Smooth muscle cell of the brain vasculature (primary cell): ENCODE measurements around the gene ARHGEF11.

Source experiments
- DNase-seq: peaks from one replicate; pipeline ENCODE4 v3.0.0-alpha.2; 2012; ENCODE audit warnings: low read depth, low spot score

ARHGEF11 gene

DNA sequence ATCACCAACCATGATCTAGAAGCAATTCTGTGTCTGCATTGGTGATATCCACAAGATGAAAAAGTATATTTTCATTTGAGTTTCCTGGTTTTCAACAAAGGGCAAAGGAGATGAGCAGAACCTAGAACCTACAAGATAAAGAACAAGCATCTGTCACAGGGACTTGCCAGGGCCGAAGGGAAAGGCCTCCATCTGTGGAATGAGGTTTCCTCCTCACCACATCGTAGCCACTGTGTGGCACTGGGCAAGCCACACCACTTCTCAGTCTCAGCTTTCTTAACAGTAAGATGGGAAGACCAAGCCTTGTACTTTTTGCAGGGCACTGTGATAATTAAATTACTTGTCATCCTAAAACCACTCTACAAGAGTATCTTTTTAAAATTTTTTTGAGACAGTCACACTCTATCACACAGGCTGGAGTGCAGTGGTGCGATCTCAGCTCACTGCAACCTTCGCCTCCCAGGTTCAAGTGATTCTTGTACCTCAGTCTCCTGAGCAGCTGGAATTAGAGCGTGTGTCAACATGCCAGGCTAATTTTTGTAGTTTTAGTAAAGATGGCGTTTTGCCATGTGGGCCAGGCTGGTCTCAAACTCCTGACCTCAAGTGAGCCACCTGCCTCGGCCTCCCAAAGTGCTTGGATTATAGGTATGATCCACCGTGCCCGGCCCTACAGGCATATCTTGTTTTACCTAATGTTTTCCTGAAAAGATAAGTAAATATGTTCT, 45.8 kb downstream of the ARHGEF11 start:
- DNase-seq, result no peak

DNA sequence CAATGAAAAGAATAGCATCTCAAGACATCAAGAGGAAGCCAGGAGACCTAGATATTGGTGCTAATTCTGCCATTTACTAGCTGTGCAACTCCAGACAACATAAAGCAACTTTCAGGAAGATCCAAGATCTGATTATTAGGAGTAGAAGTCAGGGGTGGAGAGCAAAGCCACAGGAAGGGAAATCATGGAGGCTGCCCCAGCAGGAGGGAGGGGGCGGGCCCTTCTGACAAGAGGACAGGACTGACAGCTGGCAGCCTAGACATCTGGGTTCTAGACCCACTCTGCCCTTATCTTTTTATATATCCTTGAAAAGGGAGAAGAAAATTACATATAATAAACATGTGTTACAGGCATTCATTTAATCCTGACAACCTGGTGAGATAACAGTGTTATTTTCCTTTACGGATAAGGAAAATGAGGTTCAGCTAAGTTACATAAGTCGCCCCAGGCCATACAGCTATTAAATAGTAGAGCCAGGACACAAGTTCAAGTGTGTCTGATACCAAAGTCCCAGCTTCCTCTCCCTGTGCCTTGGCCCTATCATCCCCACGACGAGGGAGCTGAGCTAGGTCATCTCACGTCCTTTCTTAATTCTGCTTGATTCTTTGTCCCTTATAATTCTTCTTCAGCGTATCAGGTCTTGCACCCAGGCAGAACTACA, 46.6 kb downstream of the ARHGEF11 start:
- DNase-seq, result no peak

DNA sequence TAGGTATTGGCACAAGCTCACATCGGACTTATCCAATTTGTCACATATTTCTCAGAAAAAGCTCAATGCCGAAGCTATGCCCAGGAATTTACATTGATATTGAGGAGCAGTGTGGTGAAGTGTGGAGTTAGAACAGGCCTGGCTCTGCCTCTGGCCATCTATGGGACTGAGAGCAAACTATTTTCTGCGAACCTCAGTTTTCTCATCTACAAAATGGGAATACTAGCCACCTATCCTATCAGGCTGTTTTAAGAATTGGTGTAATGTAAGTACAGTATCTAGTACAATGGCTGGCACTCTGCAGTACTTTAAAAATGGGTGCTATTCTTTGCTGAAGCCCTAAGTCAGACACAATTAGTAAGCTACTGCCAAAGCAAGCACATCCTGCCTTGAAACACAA, 47.2 kb downstream of the ARHGEF11 start:
- DNase-seq, result no peak

DNA sequence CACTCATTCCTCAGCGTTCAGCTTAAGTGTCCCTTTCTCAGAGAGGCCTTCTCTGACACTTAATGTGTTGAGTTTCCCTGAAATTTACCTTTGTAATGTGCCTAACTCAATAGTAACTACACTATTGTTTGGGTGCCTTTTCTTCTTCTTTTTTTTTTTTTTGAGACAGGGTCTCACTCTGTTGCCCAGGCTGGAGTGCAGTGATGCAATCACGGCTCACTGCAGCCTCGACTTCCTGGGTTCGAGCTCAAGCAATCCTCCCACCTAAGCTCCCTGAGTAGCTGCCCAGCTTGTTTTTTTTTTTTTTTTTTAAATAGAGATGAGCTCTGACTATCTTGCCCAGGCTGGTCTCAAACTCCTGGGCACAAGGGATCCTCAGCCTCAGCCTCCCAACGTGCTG, 50.1 kb downstream of the ARHGEF11 start:
- DNase-seq, result no peak

DNA sequence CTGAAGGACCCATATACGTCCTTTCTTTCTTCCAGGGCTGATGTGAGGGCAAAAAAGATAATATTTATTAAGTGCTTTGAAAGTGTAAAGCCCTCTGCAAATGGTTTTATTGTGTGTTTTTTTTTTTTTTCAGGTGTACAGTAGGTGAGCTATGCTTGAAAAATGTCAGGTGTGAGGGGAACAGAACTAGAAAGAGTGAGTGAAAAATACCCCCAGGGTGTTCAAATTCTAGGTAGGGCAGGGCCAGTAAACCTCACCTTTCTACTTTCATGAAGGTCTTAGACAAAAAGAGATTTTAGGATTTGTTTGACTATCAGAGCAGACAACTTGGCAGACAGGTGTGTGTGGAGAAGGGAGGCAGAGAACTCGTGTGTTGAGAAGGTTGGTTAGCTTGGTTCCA, 51.3 kb downstream of the ARHGEF11 start:
- no peak for DNase-seq

DNA sequence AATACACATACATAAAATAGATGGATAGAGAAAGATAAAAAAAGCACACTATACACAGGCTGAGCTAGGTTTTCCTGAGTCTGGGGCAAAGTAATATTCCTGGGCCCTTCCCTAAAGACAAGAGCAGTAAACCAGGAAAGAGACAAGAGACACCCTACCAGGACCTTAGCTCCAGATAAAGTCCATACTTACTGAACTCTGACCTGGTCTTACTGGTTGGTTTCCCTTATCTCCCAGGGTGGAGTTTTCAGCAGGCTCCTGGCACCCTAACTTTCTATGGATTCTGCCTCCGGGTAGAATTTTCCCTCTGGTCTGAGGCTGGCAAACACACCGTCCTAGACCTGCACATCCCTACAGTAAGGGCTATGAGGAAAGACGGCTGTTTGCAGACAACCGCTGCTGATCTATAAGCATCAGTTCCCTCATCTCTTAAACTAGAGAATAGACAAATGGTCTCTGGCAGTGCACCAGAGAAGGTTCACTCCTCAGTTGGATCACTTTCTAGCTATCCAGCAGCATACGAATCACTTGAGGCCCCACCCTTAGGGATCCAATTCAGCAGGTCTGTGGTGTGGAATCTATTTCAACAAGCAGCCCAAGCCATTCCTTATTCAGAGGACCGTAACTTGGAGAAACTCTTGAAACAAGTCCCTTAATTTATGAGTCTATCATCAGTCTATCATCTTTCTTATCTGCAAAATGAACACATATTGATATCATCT, 52.0 kb downstream of the ARHGEF11 start:
- DNase-seq, result no peak

DNA sequence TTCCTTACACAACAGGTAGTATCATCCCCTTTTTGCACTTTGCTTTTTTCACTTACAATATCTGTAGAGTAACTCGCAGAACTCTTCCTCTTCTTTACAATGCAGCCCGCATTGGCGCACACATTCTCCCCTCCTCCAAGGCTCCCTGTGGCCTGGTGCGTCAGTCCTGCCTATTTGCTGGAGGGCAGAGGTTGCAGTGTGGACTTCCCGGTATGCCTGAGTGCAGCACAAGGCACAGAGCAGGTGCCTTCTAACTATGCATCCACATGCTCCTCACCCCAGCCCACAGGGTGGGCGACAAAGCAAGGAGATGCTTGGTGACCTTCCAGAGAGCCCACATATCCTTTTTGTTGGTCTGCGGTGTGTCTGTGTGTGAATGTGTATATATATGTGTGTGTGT, 53.3 kb downstream of the ARHGEF11 start:
- no peak for DNase-seq

DNA sequence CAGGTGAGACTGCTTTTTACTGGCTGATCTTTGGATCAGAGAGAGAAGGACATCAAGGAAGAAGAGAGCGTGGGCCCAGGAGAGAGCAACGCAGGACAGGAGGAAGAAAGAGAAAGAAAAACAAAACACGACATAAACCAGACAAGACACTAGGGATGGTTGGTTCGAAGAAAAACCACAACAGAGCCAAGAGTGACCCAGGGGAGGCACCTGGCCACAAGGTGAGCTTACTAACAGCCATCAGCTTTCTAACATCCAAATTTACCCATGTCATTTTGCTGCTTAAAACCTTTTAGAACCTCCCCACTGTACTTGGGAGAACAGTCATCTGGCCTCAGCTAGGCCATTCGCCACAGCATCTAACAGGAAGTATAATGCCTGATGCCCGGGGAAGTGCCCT, 57.8 kb downstream of the ARHGEF11 start:
- DNase-seq, result no peak

DNA sequence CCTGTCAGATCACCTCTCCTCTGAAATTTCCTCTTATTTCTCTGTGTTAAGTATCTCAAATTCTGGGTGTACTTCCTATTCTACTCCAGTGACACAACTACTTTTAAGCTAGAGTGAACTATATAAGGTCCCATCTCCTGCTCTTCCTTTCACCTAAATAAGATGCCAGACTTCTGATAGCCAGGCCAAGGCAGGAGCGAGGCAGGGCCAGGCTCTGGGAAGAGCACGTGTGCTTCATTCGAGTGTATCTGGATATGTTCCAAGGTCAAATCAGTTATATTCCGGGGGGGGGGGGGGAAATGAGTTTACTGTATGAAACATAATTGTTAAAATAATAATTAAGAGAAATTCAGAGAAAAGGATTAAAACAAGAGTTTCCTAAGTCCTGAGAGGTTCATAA, 65.0 kb downstream of the ARHGEF11 start:
- DNase-seq, result no peak

DNA sequence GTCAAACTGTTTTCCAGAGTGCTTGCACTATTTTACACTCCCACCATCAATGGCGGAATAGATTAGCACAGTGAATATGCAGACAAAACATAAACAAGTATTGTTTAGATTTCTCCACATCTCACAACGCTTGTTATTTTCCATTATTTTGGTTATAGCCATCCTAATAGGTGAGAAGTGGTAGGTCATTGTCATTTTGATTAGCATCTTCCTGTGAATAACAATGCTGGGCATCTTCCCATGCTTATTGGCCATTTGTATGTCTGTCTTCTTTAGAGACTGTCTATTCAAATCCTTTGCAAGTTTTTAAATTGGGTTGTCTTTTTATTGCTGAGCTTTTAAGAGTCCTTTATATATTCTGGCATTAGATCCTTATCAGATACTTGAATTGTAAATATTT, 70.5 kb downstream of the ARHGEF11 start:
- DNase-seq, result no peak

DNA sequence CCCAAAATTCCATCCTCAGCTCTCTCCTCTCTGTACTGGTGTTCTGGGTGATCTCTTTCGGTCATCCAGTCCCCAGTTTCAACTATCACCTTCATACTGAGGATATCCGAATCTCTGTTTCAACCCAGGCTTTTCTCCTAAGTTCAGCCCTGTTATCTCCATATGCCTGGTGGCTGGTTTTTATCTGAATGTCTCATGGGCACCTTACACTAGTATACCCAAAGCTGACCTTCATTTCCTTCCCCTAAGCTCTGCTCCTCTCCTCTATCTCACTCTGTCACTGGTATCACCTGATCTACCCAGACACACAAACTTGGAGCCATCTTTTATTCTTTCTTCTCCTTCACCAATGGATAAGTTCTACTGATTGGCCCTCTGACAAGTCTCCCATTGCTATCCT, 72.1 kb downstream of the ARHGEF11 start:
- no peak for DNase-seq

DNA sequence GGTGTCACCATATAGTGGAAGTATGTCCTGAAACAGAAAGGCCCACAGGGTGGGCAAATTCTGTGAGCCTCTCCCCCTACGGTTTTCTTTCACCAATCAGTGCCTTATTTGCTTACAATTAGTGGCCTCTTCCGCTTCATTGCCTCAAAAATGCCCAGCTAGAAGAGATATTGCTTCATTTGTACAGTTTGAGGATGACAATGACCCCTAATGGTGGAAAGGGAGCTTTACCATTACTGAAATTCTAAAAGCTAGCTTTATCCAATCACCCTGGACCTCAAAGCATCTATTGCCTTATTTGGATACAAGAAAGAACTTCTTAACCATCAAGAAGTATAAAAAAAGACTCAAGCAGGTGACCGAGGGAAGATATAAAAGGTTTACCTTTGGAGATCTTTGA, 75.5 kb downstream of the ARHGEF11 start:
- DNase-seq, result no peak

DNA sequence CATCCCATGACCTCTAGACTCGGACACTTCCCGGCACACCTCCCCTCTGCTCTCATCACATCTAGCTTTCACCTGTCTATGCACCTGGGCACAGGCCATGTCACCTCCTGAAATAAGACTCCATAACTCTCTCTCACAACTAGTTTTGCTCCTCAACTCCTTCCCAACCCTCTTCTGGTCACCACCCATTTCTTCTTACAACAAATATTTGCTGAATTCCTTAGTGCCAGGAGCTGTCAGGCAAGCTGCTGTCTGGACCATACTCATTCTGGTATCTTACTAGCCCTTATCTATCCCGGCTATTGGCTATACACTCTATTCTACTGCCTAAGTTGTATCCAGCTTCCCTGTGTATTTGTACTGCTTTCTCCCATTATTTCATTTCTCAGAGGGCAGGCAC, 76.0 kb downstream of the ARHGEF11 start:
- no peak for DNase-seq

DNA sequence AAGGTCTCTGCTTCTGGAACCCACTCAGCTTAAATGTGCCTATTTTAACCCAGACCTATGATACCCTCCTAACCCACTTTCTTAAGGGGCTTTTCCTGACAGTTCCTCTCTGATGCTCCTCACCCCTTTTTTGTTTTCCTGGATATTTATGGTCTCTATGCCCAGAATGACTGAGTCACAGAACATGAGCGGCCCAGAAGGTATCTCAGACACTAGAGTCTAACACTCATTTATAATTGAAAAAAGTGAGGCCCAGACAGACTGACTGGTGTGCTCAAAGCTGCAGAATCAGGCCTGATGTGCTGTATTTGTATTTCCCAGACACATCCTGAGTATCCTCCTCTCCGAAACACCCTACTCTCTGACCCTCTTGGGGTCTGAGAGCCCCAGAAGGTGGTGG, 81.1 kb downstream of the ARHGEF11 start:
- DNase-seq, result no peak

DNA sequence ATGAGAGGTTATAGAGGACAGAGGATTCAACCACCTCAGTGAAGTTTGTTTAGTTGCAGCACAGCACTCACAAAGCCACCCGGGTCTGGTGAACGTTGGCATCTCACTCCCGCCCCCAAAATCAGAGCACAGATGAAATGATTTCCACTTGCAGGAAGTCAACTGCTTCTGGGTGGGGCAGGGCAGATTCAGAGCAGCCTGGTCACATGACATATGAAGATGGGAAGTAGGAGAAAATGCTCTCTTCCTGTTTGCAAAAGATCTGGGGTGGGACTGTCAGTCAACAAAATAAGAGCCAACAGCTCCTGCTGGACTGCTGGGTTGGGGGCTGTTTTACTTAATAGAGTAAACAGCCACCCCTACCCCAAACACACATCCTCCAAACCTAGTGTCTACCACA, 81.9 kb downstream of the ARHGEF11 start:
- no peak for DNase-seq

DNA sequence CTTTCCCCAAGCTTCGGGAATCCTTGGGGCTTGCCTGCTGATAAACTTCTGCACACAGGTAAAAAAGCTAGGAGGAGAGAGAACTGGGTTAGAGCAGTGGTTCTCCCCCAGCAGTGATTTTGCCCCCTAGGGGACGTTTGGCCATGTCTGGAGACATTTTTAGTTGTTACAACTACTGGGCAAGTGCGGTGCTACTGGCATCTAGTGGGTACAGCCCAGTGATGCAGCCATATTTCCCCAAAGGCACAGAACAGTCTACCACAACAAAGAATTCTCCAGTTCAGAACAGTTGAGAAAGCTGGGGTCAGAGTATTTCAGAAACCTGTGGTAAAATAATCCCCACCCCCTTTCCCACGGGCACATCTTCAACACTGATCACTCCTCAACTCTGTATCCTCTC, 83.8 kb downstream of the ARHGEF11 start:
- DNase-seq, result no peak

DNA sequence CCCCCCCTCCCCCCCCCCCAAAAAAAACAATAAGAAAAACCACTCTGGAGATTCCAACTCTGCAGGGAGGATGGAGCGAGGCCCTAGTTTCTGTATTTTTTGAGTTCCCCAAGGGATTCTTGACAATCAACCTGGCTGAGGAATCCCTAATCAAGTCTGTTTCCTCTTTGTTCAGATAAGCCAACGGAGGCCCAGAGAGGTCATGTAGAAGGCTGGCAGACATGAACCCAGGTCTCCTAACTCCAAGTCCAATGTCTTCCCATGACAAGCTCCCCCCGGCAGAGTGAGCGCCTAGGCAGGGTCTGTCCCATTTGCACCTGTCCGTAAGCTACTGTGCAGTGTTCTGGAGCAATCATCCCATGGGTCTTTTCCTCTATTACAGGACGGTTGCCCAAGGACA, 85.6 kb downstream of the ARHGEF11 start:
- DNase-seq, result no peak

DNA sequence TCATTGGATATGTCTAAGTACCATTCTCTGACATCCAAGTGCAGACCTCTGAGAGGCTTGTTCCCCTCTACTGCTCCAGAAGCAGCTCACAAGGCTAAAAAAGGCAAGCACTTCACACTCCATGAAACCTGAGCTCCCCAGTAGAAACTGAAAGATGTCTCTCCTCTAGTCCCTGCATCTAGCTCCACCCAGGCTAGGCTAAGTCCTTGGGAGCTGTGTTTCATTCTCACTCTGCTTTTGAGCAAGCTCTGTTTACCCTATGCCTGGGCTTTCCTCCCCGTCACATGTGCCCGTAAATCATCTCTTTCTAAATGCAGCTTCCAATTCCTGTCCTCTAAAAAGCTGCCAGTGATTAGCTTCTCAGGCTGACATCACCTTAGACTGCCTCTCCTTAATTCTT, 86.1 kb downstream of the ARHGEF11 start:
- DNase-seq, result no peak

DNA sequence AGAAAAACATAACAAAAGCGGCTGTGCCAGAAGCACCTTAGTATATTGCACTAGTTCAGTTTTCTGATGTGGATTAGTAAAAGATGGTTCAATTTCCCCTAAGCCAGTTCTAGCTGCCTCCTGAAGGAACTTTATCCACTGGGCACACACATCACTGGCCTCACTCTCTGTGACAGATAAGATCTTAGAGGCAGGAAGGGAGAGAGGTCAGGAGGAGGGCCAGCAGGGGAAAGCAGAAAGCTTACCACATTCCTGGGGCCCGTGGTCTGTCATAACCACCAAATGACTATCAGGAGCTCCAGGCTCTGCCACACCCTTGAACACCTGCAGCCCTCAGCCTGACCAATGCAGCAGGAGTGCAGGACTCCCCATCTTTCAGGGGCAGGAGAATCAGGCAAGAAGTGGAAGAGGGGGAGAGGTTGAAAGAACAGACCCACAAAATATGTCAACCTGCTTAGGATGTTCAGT, 87.3 kb downstream of the ARHGEF11 start:
- no peak for DNase-seq

DNA sequence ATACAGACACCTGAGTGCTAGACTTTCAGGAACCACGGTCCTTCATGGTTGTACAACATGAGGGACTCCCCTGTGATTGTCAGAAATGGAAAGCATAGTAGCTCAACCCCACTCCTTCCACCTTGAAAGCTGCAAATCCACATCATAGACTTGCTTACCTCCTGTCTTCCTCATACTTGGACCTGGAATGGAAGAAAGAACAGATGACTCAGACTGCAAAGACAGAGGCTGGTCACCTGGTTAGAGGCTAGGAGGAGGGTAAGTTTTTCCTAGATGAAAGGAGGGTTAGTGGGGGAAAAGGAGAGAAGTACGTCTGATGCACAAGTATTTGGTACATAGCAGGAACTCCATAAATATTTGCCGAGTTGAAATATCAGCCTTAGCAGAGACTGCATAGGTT, 87.9 kb downstream of the ARHGEF11 start:
- no peak for DNase-seq

DNA sequence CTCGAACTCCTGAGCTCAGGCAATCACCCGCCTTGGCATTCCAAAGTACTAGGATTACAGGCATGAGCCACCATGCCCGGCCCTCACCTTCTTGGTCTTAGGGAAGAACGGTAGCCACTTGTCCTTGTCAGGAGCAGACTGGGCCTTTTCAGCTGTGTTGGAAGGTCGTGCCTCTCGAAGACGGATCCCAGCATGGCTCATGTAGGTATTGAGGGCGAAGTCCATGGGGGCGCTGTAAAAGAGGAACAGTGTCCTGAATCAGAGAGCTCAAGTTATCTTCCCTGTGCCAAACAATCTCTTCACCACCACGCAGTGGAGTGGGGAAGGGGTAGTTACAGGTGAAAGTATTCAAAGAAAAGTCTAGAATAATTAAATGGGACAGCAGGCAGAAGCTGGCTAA, 89.2 kb downstream of the ARHGEF11 start:
- DNase-seq, result no peak

DNA sequence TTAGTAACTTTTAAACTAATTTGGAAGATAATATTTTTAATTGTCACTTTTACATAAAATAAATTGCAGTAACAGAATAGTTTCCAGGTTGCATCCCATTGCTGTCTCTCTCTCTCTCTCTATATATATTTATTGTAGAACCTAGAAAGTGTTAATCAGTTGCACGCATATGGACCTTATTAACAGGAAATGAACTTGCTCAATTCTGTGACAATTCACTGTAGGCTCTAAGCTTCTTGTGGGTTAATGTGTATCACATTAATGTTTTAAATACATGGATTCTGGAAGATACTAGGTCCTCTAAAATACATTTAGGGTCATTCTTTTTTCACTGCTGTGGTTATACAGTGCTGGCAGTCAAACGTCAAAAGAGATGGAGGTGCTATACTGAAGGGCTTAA, 92.0 kb downstream of the ARHGEF11 start:
- no peak for DNase-seq

DNA sequence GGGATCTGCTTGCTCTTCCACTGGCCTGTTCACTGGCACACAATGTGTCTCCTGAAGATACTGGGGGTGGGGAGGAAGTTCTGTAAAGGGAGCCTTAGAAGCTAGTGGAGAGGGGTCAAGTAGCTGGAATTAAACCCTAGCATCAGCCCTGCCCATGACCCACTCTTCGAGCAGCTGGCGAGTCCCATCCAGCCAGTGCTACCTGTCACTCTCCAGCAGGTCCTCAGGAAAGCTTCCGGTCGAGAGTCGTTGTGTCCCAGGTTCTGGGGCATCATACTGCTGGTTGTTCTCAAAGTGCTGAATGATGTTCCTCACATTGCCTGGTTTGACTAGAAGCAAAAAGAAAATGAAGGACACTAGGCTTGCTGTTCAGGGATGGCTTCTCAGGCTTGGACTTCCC, 94.2 kb downstream of the ARHGEF11 start:
- no peak for DNase-seq
